Upper lobe of left lung (tissue), 4 donors: Measurements from ENCODE around the gene FLII.

Experiments used
- CTCF ChIP-seq, 6 experiments: fragments of 450-650 bp in 4 of 6; fragments of 200-600 bp in 2 of 6; sonication (generic) in 2 of 6; IDR thresholded peaks; one replicate each; pipeline ENCODE4 v1.5.1; 2016 to 2019; ENCODE audit warnings: antibody characterized with exemption in 6 of 6
- EP300 ChIP-seq, 4 donors: sonication (generic); formaldehyde crosslinking; IDR thresholded peaks; one replicate each; pipeline ENCODE4 v1.5.1; 2017; ENCODE audit warnings: antibody characterized with exemption in 4 of 4, control low read depth in 2 of 4
- POLR2A ChIP-seq, 4 donors: fragments of 450-650 bp; IDR thresholded peaks; one replicate each; pipeline ENCODE4 v1.5.1; 2016 to 2017; ENCODE audit warnings: antibody characterized with exemption in 4 of 4, mild to moderate bottlenecking in 2 of 4
- POLR2AphosphoS5 ChIP-seq, 2 donors: sonication (generic); formaldehyde crosslinking; IDR thresholded peaks; one replicate each; pipeline ENCODE4 v1.5.1; 2017; ENCODE audit warnings: antibody characterized with exemption in 2 of 2

DNA sequence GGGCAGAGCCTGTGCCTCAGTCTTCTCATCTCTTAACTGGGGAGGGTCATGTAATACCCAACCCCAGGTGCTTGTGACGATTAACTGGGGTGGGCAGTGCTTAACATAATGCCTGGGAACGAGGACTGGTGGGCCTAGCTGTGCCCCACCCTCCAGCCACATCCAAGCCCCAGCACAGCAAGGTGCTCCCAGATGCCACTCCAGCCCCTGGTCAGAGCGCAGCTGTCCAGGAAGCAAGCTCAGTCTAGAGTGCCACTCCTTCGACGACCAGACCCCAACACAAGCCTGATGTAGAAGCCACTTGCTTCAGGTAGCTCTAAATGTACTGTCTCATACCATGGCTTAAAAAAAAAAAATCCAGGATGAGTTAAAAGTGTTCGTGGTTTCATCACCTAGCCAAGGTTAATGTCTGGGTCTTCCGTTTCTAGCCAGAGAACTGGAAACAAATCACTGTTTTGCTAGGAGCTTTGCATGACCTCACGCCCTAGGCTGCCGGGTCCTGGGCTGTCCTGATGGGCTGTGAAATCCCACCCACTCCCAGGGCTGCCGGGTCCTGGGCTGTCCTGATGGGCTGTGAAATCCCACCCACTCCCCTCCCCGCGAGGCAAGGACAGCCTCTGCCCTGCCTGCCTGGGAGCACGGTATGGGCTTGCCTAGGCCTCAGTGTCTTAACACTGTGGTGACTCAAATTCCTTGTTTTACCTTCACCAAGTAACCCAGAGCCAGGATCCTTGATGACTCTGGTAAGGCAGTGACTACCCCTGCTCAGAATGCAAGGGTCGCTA lies 9.6 kb upstream of the FLII start:
- TF ChIP-seq CTCF (IDR thresholded peaks at IDR 0.05) (no peak), EP300 (IDR thresholded peaks at IDR 0.05) (no peak), POLR2AphosphoS5 (IDR thresholded peaks at IDR 0.05) (no peak), POLR2A (IDR thresholded peaks at IDR 0.05) (no peak)
